HG03575 (cell line): ENCODE data around the gene DOK6.

Experiments used
- ATAC-seq: cut with Tn5 transposase; IDR thresholded peaks from one replicate; pipeline ENCODE4 v1.9.1; 2021; ENCODE audit not compliant: unreplicated experiment, insufficient number of reproducible peaks, low FRiP score; ENCODE audit errors: extremely low read depth

Gene DOK6

GRCh38 chr18:69708844-69709243, 308.2 kb downstream of the DOK6 start:
- ATAC-seq: no peak

- ATAC-seq: no peak
Observed at GRCh38 chr18:69715191-69715795, 314.6 kb downstream of the DOK6 start.

- ATAC-seq: no peak
Observed at GRCh38 chr18:69717586-69717985, 316.9 kb downstream of the DOK6 start.

- ATAC-seq: no peak
Observed at GRCh38 chr18:69718912-69719547, 318.3 kb downstream of the DOK6 start.

GRCh38 chr18:69720422-69720821, 319.7 kb downstream of the DOK6 start:
- ATAC-seq: no peak

DNA sequence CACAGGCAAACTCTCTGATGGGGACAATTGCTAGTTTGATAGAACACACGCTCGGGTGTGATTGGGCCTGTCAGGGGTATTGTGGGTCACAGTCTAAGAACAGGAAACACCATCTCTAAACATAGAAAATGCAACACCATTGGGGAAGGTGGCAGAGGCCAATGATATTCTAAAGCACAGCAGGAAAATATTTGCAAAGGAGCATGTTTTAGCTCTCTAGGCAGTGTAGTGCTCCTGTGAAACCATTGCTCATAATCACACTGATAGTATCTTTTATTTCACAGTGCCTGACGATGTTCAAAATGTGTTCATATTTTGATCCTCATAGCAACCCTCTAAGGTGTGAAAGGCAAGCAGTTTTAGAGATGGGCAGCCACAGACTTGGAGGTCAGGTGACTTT, 322.7 kb downstream of the DOK6 start:
- ATAC-seq: no peak

DNA sequence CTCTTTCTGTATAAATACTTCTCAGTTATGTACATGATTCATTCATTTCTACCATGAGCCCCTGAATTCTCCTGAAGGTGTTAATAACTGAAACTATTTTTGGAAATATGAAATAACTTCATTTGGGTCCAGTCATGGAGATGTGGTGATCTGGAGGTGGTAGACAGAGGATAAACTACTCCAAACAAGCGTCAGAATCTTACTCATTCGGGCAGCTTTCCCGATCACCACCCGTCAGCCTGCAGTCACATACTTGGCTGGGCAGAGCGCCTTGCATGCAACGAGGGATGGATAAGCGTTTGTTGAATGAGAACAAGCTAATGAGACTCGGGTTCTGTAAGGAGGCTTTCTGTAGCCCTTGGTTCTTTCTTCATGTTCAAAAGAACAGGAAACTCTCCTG, 324.3 kb downstream of the DOK6 start:
- no peak for ATAC-seq

- ATAC-seq: no peak
Observed at GRCh38 chr18:69725855-69726508, 325.3 kb downstream of the DOK6 start.

GRCh38 chr18:69727912-69728572, 327.4 kb downstream of the DOK6 start:
- ATAC-seq: no peak

GRCh38 chr18:69730664-69731063, 330.0 kb downstream of the DOK6 start:
- no peak for ATAC-seq

GRCh38 chr18:69734536-69734935, 333.8 kb downstream of the DOK6 start:
- ATAC-seq: no peak

GRCh38 chr18:69736730-69737129, 336.0 kb downstream of the DOK6 start:
- ATAC-seq: no peak

DNA sequence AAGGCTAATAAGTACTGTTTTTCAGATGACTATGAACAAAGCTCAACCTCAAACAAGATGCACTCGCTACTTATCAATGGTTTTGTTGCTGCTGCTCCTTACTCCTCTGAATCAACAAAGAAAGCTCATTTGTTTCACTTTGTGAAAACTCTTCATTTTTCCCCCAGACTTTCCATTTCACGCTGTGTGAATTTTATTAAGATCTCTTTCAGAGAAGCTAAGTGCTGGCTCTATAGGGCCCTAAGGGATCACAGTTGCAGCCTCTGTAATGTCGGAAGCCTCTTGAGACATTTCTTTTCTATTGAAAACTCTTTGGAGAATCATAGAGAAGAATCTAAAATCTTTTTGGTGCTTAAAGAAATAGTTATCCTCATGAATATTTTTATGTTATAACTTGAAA, 337.2 kb downstream of the DOK6 start:
- ATAC-seq: no peak

GRCh38 chr18:69747388-69747787, 346.7 kb downstream of the DOK6 start:
- ATAC-seq: no peak

- no peak for ATAC-seq
Observed at GRCh38 chr18:69752737-69753380, 352.2 kb downstream of the DOK6 start.

DNA sequence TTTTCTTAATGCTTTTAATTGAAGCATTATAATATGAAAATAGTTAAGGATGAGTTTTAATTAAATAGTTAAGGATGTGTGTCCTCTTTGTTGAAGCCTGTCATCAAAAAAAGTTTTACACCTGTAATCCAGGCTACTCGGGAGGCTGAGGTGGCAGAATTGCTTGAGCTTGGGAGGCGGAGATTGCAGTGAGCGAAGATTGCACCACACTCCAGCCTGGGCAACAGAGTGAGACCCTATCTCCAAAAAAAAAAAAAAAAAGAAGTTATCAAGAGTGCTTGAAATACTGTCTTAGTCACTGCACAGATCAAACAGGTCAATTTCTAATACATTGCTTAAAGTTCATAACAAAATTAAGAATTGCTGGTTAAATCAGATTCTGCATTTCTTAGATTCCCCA, 353.4 kb downstream of the DOK6 start:
- ATAC-seq: no peak

GRCh38 chr18:69755041-69755440, 354.4 kb downstream of the DOK6 start:
- no peak for ATAC-seq

DNA sequence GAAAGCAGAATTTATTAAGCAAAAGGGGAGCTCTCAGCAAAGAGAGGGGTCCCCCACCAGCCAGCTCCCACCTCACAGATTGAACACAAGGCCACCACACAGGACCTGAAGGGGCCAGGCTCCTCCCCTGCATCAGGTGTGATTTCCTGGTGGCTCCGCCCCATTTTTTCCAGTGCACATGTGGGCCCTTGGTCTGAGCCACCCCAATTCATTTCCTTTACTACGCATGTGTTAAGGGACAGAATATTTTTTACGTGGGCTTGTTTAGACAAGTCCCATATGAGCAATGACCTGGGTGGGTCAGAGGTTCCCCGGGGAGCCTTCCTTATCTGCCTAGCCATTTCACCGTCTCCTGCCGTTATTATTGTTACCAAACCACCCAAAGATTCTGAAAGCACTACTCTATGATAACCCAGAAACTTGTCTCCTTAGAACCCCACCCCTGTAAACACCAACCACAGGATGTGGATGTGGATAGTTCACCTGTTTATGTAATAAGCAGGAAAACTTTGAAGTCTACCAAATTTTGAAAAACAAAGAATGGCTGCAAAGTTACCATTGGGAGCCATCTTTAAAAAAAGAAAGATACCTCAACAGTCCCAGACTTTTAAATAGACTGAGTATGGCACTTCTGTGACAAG, 355.3 kb downstream of the DOK6 start:
- ATAC-seq: no peak

DNA sequence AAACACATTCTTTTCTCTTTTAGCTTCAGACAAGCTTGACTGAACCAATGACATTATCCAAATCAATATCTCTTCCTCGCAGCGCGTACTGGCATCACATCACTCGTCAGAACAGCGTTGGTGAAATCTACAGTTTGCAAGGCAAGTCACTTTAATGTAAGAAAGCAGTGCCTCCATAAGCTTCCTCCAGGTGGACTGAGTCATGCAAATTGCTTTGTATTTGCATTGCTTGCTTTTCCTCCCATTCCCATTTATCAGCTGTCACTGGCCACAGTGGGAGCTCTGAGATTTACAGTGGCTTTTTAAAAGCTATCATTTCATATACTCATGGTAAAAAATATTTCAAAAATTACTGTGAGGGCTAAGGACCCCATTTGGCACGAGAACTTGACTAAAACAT, 357.0 kb downstream of the DOK6 start:
- ATAC-seq: no peak
